ENCODE results near the gene CCDC92B. TPM values are rescaled to one million over a fixed set of nuclear protein-coding genes. Genes with fewer than 3 reads are reported as not detected.

The CCDC92B gene
- total and polyA plus RNA-seq, 9 of the 15 experiments (the other 6 are each of a cell fraction or from before 2014, with no cell fraction given), result not detected

GRCh38 chr17:2703606-2704005 lies 45.8 kb downstream of the CCDC92B start (continued):
- TF ChIP-seq, protein P1, sequence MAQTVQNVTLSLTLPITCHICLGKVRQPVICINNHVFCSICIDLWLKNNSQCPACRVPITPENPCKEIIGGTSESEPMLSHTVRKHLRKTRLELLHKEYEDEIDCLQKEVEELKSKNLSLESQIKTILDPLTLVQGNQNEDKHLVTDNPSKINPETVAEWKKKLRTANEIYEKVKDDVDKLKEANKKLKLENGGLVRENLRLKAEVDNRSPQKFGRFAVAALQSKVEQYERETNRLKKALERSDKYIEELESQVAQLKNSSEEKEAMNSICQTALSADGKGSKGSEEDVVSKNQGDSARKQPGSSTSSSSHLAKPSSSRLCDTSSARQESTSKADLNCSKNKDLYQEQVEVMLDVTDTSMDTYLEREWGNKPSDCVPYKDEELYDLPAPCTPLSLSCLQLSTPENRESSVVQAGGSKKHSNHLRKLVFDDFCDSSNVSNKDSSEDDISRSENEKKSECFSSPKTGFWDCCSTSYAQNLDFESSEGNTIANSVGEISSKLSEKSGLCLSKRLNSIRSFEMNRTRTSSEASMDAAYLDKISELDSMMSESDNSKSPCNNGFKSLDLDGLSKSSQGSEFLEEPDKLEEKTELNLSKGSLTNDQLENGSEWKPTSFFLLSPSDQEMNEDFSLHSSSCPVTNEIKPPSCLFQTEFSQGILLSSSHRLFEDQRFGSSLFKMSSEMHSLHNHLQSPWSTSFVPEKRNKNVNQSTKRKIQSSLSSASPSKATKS (CRISPR knock-in tag; IDR thresholded peaks at IDR 0.05), result no peak

GRCh38 chr17:2703181-2703580 lies 46.3 kb downstream of the CCDC92B start:
- no TSS peak for BruUV-seq (replicated peaks)
- H3K9me3 ChIP-seq (replicated peaks; ENCODE audit: control insufficient read depth, insufficient read depth, low read depth, low read length), result no peaks in the 10 kb centered on the region
- CTCF ChIA-PET (ENCODE audit: low intra/inter-chr PET ratio), result no interaction called here
- H3K9me1 ChIP-seq (ENCODE audit: control insufficient read depth, insufficient read depth, low read length), result peaks cover 5% of the 10 kb centered on the region
- H3K4me2 ChIP-seq (ENCODE audit: insufficient read depth, low read length), result no peak overlapping the region
- in situ Hi-C loops (cut with MboI) (no loop called here), intact Hi-C loops (cut with micrococcal nuclease) (no loop called here)
- no peak overlapping the region for H3K4me3 ChIP-seq
- DNase-seq (ENCODE audit: extremely low read depth in 1 of 4, low spot score in 3 of 4), result no peak
- H3K27ac ChIP-seq (ENCODE audit: extremely low read depth, low read depth, low read length), result no peak overlapping the region
- no peak for FAIRE-seq
- no peak for ATAC-seq
- 98% methylated on average over 7 of the region's 20 CpGs for WGBS (ENCODE audit: insufficient coverage, low coverage, missing lambda C conversion rate)
- peaks cover 38% of the 10 kb centered on the region for H3K79me2 ChIP-seq (ENCODE audit: control insufficient read depth, insufficient read depth, low read length)
- no peaks in the 10 kb centered on the region for H3K27me3 ChIP-seq (ENCODE audit: control insufficient read depth in 2 of 2, insufficient read depth in 2 of 2, low read length in 2 of 2)
- no peak overlapping the region for H2AFZ ChIP-seq (ENCODE audit: low read depth, low read length)
- POLR2A ChIA-PET, result no interaction called here
- H3K9ac ChIP-seq (ENCODE audit: insufficient read depth in 1 of 2, low read depth in 2 of 2, low read length in 2 of 2), result no peak overlapping the region
- H3K36me3 ChIP-seq (ENCODE audit: control insufficient read depth, insufficient read depth, low read length), result peaks cover 91% of the 10 kb centered on the region; the same call in 1 of the 3 replicates
- peaks cover 10% of the 10 kb centered on the region; the same call in 1 of the 2 replicates for H4K20me1 ChIP-seq (replicated peaks; ENCODE audit: control insufficient read depth, insufficient read depth, low read length)
- peaks cover 0 to 17% of the 10 kb centered on the region in 2 experiments; a peak in 2 of 5 replicates for H3K4me1 ChIP-seq (replicated peaks in 1 of 2; ENCODE audit: control insufficient read depth in 2 of 2, insufficient read depth in 2 of 2, low read length in 2 of 2)
- TF ChIP-seq, protein P2, sequence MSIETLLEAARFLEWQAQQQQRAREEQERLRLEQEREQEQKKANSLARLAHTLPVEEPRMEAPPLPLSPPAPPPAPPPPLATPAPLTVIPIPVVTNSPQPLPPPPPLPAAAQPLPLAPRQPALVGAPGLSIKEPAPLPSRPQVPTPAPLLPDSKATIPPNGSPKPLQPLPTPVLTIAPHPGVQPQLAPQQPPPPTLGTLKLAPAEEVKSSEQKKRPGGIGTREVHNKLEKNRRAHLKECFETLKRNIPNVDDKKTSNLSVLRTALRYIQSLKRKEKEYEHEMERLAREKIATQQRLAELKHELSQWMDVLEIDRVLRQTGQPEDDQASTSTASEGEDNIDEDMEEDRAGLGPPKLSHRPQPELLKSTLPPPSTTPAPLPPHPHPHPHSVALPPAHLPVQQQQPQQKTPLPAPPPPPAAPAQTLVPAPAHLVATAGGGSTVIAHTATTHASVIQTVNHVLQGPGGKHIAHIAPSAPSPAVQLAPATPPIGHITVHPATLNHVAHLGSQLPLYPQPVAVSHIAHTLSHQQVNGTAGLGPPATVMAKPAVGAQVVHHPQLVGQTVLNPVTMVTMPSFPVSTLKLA (conservative IDR thresholded peaks at IDR 0.05), result no peak
- TF ChIP-seq MTA1 (IDR thresholded peaks at IDR 0.05; ENCODE audit: borderline replicate concordance), result no peak
- TF ChIP-seq HOMEZ (CRISPR knock-in tag; IDR thresholded peaks at IDR 0.05), result no peak
- no peak for TF ChIP-seq NELFE (IDR thresholded peaks at IDR 0.05; ENCODE audit: insufficient read depth, insufficient read length)
- TF ChIP-seq ZNF695 (CRISPR knock-in tag; IDR thresholded peaks at IDR 0.05), result no peak
- TF ChIP-seq NR3C1 (CRISPR knock-in tag; IDR thresholded peaks at IDR 0.05), result no peak
- no peak for TF ChIP-seq ARID1B (IDR thresholded peaks at IDR 0.05)
- TF ChIP-seq PHF21A (IDR thresholded peaks at IDR 0.05; ENCODE audit: borderline replicate concordance, low read depth), result no peak
- no peak for TF ChIP-seq RBFOX2 (IDR thresholded peaks at IDR 0.05; ENCODE audit: low read depth, low read length)
- no peak for TF ChIP-seq THRAP3 (IDR thresholded peaks at IDR 0.05; ENCODE audit: borderline replicate concordance)
- no peak for TF ChIP-seq ZNF79 (CRISPR knock-in tag; IDR thresholded peaks at IDR 0.05; ENCODE audit: low read depth)
- TF ChIP-seq CEBPG (CRISPR knock-in tag; IDR thresholded peaks at IDR 0.05), result no peak
- TF ChIP-seq CEBPG (tag; conservative IDR thresholded peaks at IDR 0.05 in 1 of 2, IDR thresholded peaks at IDR 0.05 in 1 of 2), result no peak
- TF ChIP-seq HSF4 (CRISPR knock-in tag; IDR thresholded peaks at IDR 0.05; ENCODE audit: borderline replicate concordance), result no peak
- no peak for TF ChIP-seq ZNF277 (CRISPR knock-in tag; IDR thresholded peaks at IDR 0.05; ENCODE audit: borderline replicate concordance)
